GM21526 (cell line): ENCODE results near the gene ASZ1.

ENCODE experiments used
- ATAC-seq: cut with Tn5 transposase; IDR thresholded peaks from one replicate; pipeline ENCODE4 v1.9.1; 2021; ENCODE audit warnings: moderate library complexity; ENCODE audit not compliant: unreplicated experiment, low FRiP score

ASZ1 gene

DNA sequence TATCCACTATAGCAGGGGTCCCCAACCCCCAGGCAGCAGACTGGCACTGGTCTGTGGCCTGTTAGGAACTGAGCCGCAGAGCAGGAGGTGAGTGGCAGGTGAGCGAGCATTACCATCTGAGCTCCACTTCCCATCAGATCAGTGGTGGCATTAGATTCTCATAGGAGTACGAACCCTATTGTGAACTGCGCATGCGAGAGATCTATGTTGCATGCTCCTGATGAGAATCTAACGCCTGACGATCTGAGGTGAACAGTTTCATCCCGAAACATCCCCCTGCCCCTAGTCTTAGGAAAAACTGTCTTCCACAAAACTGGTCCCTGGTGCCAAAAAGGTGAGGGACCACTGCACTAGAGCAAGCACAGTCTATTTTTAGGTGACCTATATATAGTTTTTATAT is 23.6 kb downstream of the ASZ1 start:
- ATAC-seq: no peak

DNA sequence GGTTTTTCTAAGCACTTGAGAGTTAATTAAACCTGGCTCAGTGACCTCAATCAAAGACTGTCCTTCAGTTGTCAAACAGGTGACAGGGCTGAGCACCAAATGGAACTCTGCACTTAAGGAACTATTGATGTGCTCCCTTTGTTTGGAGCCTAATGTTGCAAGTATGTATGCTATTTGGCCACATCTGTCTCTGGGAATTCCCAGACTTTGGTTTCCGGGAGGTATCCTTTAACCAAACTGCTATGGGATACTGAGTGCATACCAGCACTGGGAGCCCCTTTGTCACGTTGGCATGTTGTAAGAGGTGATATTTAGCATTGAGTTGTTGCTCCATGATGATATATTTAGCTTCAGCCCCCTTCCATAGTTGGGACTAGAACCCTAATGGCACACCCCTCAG is 25.2 kb downstream of the ASZ1 start:
- no peak for ATAC-seq

DNA sequence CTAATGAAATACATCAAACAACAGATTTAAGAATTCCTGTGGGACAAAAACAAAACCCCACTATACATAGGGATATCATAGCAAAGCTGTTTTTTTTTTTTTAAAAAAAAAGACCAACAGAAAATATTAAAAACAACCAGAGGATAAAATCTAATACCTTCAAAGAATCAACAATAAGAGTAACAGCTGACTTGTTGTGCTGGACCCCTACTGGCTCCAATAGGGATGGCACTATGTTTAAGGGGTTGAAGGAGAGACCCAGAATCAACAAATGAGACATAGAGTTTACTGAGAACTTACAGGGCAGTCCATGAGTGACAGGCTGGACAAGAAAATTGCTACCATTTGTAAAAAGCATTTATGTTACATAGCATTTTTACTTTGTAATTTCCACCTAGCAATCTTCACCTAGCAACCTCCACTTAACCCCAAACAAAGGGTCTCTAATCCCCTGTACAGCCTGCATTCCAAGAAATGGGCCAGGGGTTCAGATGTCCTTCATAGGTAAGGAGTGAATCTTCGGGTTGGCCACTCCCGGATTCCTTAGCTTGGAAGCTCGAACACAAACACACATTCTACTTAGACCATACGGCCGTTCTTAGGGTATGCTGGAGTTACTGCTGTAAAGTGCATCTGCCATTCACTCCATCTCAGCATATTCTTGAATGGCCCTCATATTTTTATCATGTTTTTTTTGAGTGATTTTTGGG is 25.8 kb downstream of the ASZ1 start:
- ATAC-seq: peak; percentile 49

DNA sequence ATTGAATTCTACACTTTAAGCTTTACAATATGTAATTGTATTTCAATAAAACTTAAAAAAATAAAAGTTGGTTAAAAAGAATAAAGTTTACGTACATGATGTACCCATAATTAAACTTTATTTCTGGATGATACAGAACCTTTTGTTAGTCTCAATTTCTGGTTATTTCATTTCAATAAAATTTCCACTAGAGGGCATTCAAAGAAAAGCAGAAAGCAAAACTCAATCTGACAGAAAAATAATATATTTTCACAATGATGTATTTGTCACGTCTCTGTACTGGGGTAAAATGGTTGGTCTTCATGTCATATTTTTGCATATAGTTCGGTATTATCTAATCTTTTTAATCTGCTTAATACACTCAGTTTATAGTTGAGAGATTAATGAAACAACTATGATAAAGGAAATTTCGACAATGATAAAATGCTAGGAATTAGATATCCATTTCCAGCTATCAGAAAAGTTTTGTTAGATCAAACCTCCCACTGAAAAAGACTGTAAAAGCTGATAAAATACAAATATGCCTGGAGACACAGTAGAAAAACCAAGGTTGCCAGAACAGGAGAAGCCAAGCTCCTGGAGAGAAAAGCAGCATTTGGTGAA is 27.4 kb downstream of the ASZ1 start:
- no peak for ATAC-seq

DNA sequence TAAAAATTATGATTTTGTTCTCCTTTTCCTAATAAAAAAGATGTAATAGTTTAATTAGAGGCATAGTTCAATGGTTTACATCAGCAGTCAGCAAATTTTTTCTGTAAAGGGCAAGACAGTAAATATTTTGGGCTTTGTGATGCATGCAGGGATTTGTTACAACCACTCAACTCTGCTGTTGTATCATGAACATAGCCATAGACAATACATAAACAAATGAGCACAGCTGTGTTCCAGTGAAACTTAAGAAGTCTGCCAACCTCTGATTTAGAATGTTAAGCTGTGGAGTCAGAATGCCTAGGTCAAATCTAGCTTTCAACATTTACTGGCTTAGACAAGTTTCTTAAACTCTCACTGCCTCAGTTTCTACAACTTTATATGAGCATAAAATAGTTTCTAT is 31.6 kb downstream of the ASZ1 start:
- no peak for ATAC-seq

DNA sequence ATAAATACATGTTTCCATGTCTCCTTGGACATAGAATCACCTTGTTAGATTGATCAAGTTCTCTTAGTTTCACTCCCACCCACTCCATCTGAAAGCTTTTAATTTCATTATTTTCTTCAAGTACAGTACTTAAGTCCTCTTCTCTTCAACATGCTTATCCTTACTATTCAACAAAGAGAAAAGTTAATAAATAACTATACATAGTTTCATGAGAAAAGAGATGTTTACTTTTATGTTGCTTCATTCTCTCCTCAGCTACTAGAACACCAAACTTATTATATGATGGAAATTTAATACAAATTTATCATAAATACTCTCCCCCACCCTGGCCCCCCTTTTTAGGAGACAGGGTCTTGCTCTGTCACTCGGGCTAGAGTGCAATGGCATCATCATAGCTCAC is 33.5 kb downstream of the ASZ1 start:
- no peak for ATAC-seq

DNA sequence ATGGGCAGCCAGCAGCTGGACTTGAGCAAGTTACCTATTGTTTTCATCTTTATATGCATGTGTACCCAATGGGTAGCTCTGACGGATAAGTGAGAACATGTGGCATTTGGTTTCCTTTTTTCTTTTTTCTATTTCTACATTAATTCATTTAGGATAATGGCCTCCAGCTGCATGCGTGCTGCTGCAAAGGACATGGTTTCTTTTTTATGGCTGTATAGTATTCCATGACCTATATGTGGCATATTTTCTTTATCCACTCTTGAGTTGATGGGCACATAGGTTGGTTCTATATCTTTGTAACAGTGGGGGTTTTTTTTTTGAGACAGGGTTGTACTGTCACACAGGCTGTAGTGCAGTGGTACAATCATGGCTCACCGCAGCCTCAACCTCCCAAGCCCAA is 37.4 kb downstream of the ASZ1 start:
- ATAC-seq: no peak

DNA sequence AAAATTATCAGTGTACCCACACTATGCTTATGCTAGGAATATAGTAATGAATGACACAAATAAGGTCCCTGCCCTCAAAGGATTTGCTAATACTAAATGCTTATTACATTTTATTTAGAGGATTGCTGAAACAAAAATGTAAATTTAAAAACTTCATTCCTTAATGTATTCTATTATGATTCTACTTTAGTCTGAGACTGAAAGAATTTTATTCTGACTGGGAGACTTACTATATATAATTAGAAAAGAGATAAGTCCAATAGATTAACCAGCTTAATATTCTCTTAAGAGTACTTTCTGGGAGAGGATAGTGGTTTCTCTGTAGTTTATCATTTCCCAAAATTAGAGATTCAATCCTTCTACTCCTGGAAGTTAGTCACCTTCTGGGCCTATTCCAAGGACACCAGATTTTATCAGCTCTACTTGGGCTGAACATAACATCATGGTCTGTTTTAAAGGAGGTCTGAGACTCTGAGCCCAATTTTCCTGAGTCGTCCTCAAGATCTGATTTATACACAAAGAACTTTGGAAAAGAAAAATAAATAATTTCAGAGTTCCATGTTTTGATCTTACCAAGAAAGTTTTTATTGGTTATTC is 41.1 kb downstream of the ASZ1 start:
- ATAC-seq: no peak

DNA sequence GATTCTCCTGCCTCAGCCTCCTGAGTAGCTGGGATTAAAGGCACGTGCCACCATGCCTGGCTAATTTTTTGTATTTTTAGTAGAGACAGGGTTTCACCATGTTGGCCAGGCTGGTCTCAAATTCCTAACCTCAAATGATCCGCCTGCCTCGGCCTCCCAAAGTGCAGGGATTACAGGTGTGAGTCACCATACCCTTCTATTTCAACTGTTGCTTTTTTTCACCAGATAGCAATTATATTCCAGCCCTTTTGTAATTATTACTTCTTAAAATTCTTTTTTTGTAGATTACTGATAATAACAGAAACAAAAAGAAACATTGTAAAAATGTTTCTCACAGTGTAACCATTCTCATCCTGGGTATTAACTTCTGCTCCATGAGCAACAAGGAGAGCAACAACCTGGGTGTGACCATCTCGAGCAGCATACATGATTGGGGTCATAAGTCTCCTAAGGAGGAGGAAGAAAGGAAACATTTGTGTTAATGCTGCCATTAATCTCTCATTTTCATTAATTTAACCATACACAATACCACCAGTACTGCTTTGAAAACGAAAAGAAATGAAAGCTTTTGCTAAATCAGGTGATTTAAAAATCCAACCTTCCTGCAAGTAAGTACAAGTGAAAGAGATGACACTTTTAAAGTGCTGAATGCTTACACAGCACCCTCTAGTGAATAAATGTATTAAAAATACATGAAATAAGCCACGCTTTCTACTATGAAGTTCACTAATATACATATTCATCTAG is 41.8 kb downstream of the ASZ1 start:
- ATAC-seq: peak; percentile 75

DNA sequence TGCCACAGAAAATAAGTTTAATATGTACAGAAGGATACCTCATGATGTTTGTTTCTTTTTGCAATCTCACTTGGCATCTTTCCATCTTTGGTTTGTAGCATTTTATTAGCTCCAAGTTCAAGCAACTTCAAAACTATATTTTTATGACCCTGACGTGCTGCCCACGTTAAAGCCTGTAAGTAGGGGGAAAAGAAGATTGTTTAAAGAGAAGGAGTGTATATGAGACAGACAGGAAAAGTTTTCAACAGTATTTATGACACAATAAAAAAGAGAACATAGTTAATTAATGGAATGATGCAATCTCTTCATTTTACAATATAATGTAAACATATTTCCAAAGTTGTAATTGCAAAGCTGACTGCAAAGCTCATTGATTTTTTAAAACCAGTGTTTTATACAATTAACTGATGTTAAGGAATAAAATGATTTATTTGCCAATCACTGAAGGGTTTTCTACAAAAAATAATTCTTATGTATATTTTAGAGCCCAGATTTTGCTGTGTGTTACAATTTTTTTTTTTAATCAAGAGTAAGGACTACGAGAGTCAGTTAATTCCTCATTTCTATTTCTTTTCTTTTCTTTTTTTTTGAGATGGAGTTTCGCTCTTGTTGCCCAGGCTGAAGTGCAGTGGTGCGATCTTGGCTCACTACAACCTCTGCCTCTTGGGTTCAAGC is 42.5 kb downstream of the ASZ1 start:
- no peak for ATAC-seq

DNA sequence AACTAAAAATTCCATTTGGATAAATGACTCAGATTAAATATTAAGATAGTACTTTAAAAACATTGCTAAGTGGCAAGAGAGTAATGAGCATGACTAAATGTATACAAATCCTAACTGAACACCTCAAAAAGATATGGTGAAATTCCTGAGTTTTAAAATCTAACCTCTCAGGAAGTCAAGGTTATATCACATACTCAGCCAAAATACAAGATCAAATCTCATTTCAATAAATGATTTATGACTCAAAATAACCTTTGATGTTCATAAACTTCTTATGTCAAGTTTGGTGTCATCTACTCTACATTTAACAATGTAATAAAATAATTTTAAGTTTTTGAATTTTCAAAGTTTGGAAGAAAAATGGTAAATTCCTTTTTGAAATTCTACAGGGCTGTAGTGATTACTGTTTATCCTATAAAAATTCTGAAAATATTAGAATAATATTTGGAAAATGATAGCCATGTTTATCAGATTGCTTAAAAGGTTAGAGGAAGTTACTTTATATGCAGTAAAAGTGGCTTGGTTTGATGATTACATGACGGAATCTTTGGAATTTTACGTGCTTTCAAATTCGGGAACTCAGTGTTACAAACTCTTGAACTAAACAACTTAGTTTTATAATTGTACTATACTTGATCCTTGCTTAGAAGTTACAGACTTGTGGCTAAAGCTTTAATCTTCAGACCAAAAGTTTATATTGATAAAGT is 43.7 kb downstream of the ASZ1 start:
- no peak for ATAC-seq

DNA sequence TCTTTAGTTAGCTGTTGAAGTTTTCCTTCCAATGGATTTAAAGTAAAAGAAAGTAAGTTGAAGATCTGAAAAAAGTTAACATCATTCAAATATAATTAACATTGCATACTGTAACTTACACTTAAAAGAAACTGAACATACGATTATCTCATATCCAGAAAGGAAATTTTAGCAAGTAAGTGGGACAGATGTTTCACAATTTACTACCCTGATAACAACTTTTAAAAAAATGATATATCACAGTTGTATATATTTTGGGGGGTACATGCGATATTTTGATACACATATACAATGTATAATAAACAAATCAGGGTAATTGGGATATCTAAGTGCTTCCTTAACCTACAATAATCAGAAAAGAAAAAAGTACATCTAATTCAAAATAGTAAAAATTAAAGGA is 44.2 kb downstream of the ASZ1 start:
- ATAC-seq: no peak

DNA sequence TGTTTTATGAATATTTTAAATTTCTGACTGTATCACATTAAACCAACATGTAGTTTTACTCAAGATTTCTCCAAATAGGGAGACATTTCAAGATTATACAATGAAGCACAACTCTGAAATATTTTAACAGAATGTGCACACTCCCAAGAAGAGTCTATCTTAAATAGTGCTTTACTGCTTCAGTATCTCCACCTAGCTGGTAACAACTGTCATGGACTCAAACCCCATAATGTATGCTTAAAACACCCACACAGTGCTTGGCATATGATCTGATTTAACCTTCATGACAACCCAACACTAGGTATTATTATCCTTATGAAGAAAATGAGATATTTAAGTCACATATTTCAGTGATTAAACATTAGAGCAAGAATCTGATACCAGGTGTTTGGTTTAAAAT is 45.9 kb downstream of the ASZ1 start:
- no peak for ATAC-seq

DNA sequence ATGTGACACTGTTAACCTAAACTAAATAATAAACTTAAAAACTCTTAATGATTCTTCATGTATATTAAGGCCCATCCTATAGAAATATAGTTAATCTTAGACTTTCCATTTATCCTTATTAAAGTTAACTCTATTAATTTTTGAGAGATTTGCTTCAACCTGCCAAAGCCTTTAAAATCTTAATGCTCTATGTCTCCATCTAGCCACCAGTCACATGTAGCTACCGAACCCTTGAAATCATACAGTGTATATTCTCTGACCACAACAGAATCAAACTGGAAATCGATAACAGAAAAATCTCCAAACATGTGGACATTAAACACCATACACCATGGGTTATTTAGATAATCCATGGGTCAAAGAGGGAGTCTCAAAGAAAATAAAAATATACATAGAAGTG is 51.9 kb downstream of the ASZ1 start:
- no peak for ATAC-seq

DNA sequence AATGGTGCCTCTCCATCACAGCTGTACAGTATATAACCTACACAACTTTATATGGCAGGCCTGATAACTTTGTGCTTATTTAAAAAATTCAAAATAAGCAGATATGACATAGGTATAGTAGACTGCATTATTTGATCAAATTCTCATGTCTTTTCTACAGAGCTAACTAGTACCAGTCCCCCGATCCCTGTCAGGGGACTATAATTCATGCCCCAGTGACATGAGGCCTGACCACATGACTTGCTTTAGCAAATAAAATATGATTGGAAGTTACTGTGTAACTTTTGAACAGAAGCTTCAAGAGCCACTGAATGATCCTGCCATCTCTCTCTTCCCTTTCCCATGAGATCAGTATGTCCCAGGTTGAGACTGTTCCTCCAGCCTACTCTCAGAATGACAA is 55.2 kb downstream of the ASZ1 start:
- no peak for ATAC-seq

DNA sequence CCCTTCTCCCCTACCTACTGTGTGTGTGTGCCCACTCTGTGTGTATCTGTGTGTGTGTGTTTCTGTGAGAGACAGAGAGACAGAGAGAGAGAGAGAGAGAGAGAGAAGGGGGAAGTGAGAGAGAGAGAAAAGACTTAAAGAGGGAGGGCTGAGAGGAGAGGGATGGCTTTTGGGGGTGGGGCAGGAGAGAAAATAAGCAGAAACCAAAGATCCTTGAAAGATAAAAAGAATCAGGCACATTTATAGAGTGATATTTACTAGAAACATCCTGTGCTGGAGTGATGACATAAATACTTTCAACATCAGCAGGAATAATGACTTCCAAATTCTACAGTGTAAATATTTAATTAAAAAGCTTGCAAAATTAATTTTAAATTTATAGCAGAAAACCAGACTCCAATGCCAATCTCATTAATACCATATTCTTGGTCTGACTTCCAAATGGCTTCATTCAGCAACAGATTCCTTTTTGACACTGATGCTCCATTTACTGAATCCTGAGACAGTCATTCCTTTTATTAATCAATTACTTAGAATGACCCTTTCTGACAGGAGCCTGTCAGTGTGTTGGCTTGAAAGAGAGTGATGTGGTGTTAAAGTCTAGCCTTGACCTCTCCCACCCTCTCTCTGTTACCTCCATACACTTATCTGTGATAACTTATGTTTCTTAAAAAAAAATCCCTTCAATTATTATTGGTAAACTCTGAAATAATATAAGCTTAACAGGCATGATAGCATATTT is 62.8 kb downstream of the ASZ1 start:
- no peak for ATAC-seq

DNA sequence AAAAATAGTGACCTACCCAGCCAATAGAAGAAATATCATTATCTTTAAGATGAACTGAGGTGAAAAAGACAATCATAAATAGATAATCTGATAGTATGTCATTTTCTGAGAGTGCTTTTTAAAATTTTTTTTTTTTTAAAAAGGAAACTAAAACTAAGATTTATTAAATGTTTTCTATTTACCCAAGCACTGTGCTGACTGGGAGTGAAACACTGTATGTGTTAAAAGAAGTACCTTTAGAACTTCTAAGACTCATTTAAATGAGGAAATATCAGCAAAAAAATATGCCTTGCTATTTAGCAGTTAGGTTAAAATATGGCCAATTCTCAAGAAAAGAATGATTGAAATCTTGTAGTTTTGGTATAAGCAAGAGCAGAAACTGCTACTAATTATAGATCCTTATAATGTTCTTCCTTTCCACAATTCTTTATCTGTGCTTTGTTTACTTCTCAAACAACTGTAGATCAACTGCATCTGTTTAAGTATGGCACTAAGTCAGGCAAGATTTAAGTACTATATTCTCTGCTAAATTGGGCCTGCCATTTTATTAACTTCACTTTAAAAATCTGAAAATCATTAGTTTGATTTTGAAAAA is 64.9 kb downstream of the ASZ1 start:
- no peak for ATAC-seq

DNA sequence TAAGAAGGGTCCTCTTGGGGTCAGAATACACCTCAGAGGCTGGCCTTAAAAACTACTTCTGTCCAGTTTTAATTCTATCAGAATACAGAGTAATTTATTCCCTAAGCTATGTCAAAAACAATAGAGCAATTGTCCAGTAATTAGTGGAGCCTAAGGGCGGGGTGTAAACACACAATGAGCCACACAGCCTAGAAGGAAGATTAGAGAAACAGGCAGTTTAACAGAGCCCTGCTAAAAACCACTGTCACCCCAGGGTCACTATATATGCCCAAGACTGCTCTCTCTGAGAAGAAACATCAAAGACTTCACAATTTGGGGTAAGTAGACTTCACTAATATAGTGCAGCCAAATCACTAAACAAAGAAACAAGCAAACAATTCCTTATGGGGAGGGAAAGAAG is 77.3 kb downstream of the ASZ1 start:
- no peak for ATAC-seq

DNA sequence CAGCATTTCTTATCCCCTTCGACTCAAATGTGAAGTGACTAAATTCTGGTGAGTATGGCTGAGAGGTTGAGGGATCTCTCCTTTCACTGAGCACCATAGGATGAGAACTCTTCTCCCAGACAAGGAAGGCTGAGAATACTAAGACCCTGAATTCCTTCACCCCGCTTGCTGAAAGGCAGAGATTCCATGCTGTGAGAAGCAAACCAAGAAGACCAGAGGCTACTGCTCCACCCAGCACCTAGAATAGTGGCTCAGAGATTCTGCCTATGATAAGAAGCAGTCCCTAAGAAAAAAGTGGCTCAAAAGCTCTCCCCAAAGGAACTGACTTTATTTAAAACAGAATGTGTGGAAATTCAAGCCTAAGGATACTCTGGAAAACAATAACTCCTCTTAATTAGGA is 77.7 kb downstream of the ASZ1 start:
- no peak for ATAC-seq
